Ishikawa (cell line): ENCODE data around the gene PRRC2A.

ENCODE experiments used
- CEBPB ChIP-seq: IDR thresholded peaks from 2 replicates; pipeline ENCODE4 v1.6.1; 2012
- EP300 ChIP-seq: IDR thresholded peaks from 2 replicates; pipeline ENCODE4 v1.6.1; 2012; ENCODE audit warnings: borderline replicate concordance
- TAF1 ChIP-seq: IDR thresholded peaks from 2 replicates; pipeline ENCODE4 v1.6.1; 2012; ENCODE audit warnings: low read depth, mild to moderate bottlenecking

DNA sequence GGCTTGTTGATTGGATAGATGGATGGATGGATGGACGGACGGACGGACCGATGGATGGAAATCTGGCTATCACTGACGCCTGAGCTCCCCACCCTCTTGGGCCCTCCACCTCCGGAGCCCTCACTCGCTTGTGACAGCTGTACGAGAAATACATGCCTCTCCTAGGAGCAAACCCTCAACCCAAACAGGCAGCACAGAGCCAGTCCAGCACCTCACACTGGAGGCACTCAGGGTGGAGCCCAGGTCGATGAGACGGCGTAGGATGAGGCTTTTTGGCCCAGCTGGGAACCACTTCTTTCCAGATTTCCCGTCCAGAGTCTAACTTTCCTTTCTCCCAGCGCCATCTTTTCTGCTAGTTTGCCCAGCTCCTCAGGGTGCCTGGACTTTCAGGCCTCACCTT is 63.1 kb downstream of the PRRC2A start:
- no peak for TF ChIP-seq EP300
- no peak for TF ChIP-seq CEBPB
- TF ChIP-seq TAF1 = no peak
